H1 (cell line): ENCODE results near the gene FXN. TPM values are rescaled to one million over a fixed set of nuclear protein-coding genes. Genes with fewer than 3 reads are reported as not detected.

ENCODE experiments used
- CTCF ChIA-PET: fragments of 300-600 bp; sonication (Branson Sonifier 250); formaldehyde crosslinking; loops from one replicate; lab custom pipeline; 2021; ENCODE audit not compliant: partially characterized antibody; lab: Charles Lee
- POLR2A ChIA-PET: fragments of 300-600 bp; sonication (Branson Sonifier 250); formaldehyde crosslinking; loops from one replicate; lab custom pipeline; 2021; ENCODE audit warnings: inconsistent platforms; ENCODE audit not compliant: partially characterized antibody; lab: Charles Lee
- DNase-seq, 2 experiments: peaks; one replicate each; pipeline versions ENCODE4 v3.0.0 to v3.0.0-alpha.2; 2010 to 2022; ENCODE audit warnings: low spot score in 2 of 2, low read depth in 1 of 2, mixed read lengths in 1 of 2
- FAIRE-seq: peaks from 2 replicates; lab custom pipeline; 2011; peaks lifted over from hg19 to GRCh38; lab: Jason Lieb, UNC
- H2AFZ ChIP-seq: 2 replicates; pipeline ENCODE4 v1.8.1; 2012; ENCODE audit warnings: low read length, inconsistent platforms
- H2AK5ac ChIP-seq: 2 replicates; pipeline ENCODE4 v1.6.1; 2013; ENCODE audit warnings: low read depth, low read length
- H2BK120ac ChIP-seq: replicated peaks from 2 replicates; pipeline ENCODE3; 2013; ENCODE audit warnings: low read depth, low read length, inconsistent platforms
- H2BK12ac ChIP-seq: 2 replicates; pipeline ENCODE4 v1.6.1; 2013; ENCODE audit warnings: low read depth, low read length
- H2BK15ac ChIP-seq: 2 replicates; pipeline ENCODE4 v1.6.1; 2013; ENCODE audit warnings: low read length
- H2BK20ac ChIP-seq: 2 replicates; pipeline ENCODE4 v1.6.1; 2013; ENCODE audit warnings: low read length
- H2BK5ac ChIP-seq: 2 replicates; pipeline ENCODE4 v1.6.1; 2013; ENCODE audit warnings: low read depth, low read length
- H3K14ac ChIP-seq: 2 replicates; pipeline ENCODE4 v1.6.1; 2013; ENCODE audit warnings: inconsistent platforms; ENCODE audit not compliant: insufficient read length
- H3K18ac ChIP-seq: 2 replicates; pipeline ENCODE4 v1.6.1; 2013; ENCODE audit warnings: low read length; ENCODE audit errors: extremely low read depth
- H3K23ac ChIP-seq: 2 replicates; pipeline ENCODE4 v1.6.1; 2013; ENCODE audit warnings: inconsistent platforms; ENCODE audit not compliant: insufficient read length
- H3K23me2 ChIP-seq: 2 replicates; pipeline ENCODE4 v1.6.1; 2013; ENCODE audit warnings: low read depth, low read length
- H3K27ac ChIP-seq: 2 replicates; pipeline ENCODE4 v1.6.1; 2011; ENCODE audit warnings: low read depth, low read length, inconsistent platforms
- H3K27me3 ChIP-seq, 4 experiments: replicated peaks in 1 of 4; 1 replicate in 1 of 4; 2 replicates in 3 of 4; pipeline versions ENCODE4 v1.6.1 to v1.8.1; 2011 to 2013; ENCODE audit warnings: low read length in 3 of 4, mild to moderate bottlenecking in 3 of 4, inconsistent platforms in 2 of 4, mixed read lengths in 2 of 4, moderate library complexity in 1 of 4; ENCODE audit not compliant: control insufficient read depth in 3 of 4, insufficient read depth in 3 of 4; ENCODE audit errors: extremely low read depth in 1 of 4
- H3K36me3 ChIP-seq, 4 experiments: 2 replicates each; pipeline versions ENCODE4 v1.6.1 to v1.8.1; 2011 to 2013; ENCODE audit warnings: mild to moderate bottlenecking in 4 of 4, low read length in 3 of 4, moderate library complexity in 2 of 4, control low read depth in 1 of 4, inconsistent platforms in 1 of 4; ENCODE audit not compliant: insufficient read depth in 4 of 4, control insufficient read depth in 2 of 4
- H3K4ac ChIP-seq: replicated peaks from 2 replicates; pipeline ENCODE3; 2013; ENCODE audit warnings: low read length, low read depth, mixed read lengths, inconsistent platforms; ENCODE audit not compliant: insufficient read length
- H3K4me1 ChIP-seq, 4 experiments: replicated peaks in 1 of 4; 1 replicate in 1 of 4; 2 replicates in 3 of 4; pipeline versions ENCODE4 v1.6.1 to v1.8.1; 2011 to 2013; ENCODE audit warnings: low read length in 3 of 4, inconsistent platforms in 2 of 4, mixed read lengths in 1 of 4; ENCODE audit not compliant: insufficient read depth in 4 of 4, control insufficient read depth in 3 of 4
- H3K4me2 ChIP-seq, 2 experiments: 2 replicates each; pipeline versions ENCODE4 v1.6.1 to v1.8.1; 2011 to 2013; ENCODE audit warnings: low read depth in 2 of 2, low read length in 2 of 2, control low read depth in 1 of 2, inconsistent platforms in 1 of 2, mild to moderate bottlenecking in 1 of 2; ENCODE audit not compliant: insufficient read depth in 1 of 2
- H3K4me3 ChIP-seq, 4 experiments: fragments of 200-600, 300-600 bp in 1 of 4; sonication (generic), shearing (Covaris generic), sonication (Bioruptor Twin) in 1 of 4; 2 replicates each; pipeline versions ENCODE4 v1.5.1 to v1.8.1; 2011 to 2016; ENCODE audit warnings: low read length in 4 of 4, low read depth in 3 of 4, control low read depth in 2 of 4, inconsistent platforms in 2 of 4, mild to moderate bottlenecking in 2 of 4, mixed read lengths in 1 of 4, moderate library complexity in 1 of 4; ENCODE audit not compliant: insufficient read depth in 2 of 4; ENCODE audit errors: extremely low read depth in 1 of 4
- H3K56ac ChIP-seq: replicated peaks from 2 replicates; pipeline ENCODE3; 2013; ENCODE audit warnings: low read depth, mild to moderate bottlenecking, mixed read lengths, low read length, inconsistent platforms; ENCODE audit not compliant: insufficient read length
- H3K79me1 ChIP-seq: 2 replicates; pipeline ENCODE4 v1.6.1; 2013; ENCODE audit warnings: low read depth, low read length, control low read depth
- H3K79me2 ChIP-seq, 2 experiments: 2 replicates each; pipeline versions ENCODE4 v1.6.1 to v1.8.1; 2012 to 2013; ENCODE audit warnings: low read length in 2 of 2, mild to moderate bottlenecking in 2 of 2, inconsistent platforms in 1 of 2; ENCODE audit not compliant: insufficient read depth in 2 of 2, control insufficient read depth in 1 of 2
- H3K9ac ChIP-seq, 4 experiments: replicated peaks in 1 of 4; 1 replicate in 1 of 4; 2 replicates in 3 of 4; pipeline versions ENCODE4 v1.6.1 to v1.8.1; 2011 to 2013; ENCODE audit warnings: low read depth in 3 of 4, low read length in 3 of 4, control low read depth in 2 of 4, mild to moderate bottlenecking in 2 of 4, moderate library complexity in 2 of 4, inconsistent platforms in 1 of 4; ENCODE audit errors: extremely low read depth in 1 of 4
- H3K9me3 ChIP-seq, 2 experiments: 2 replicates each; pipeline versions ENCODE4 v1.6.1 to v1.8.1; 2012 to 2013; ENCODE audit warnings: mild to moderate bottlenecking in 2 of 2, moderate library complexity in 2 of 2, control low read depth in 1 of 2, inconsistent platforms in 1 of 2, low read depth in 1 of 2, low read length in 1 of 2, mixed read lengths in 1 of 2; ENCODE audit not compliant: insufficient read depth in 2 of 2
- H4K20me1 ChIP-seq, 2 experiments: replicated peaks in 1 of 2; 2 replicates each; pipeline versions ENCODE3 to v1.8.1; 2011 to 2013; ENCODE audit warnings: inconsistent platforms in 2 of 2, low read length in 2 of 2, mild to moderate bottlenecking in 1 of 2; ENCODE audit not compliant: insufficient read depth in 2 of 2, control insufficient read depth in 1 of 2
- H4K5ac ChIP-seq: 2 replicates; pipeline ENCODE4 v1.6.1; 2013; ENCODE audit warnings: low read length, low read depth, mixed read lengths, inconsistent platforms; ENCODE audit not compliant: insufficient read length
- H4K8ac ChIP-seq: 2 replicates; pipeline ENCODE4 v1.8.0; 2013; ENCODE audit warnings: mild to moderate bottlenecking, moderate library complexity, low read length, inconsistent platforms; ENCODE audit not compliant: insufficient read depth; ENCODE audit errors: extremely low read depth
- H4K91ac ChIP-seq: replicated peaks from 2 replicates; pipeline ENCODE3; 2013; ENCODE audit warnings: low read length, mixed read lengths, inconsistent platforms; ENCODE audit not compliant: insufficient read length
- CBX5 ChIP-seq: fragments of 300-800, 300-1000 bp; sonication (generic); IDR thresholded peaks from 2 replicates; pipeline ENCODE4 v1.7.1; 2016; ENCODE audit warnings: antibody characterized with exemption, low read length, low read depth
- CHD1 ChIP-seq: IDR thresholded peaks from 2 replicates; pipeline ENCODE4 v1.6.1; 2012; ENCODE audit warnings: low read depth, low read length, improper control_type of control experiment
- CREB1 ChIP-seq: IDR thresholded peaks from 2 replicates; pipeline ENCODE4 v1.6.1; 2012; ENCODE audit warnings: inconsistent platforms
- HDAC6 ChIP-seq: IDR thresholded peaks from one replicate; pipeline ENCODE4 v1.7.1; 2012; ENCODE audit warnings: low read depth, mild to moderate bottlenecking, inconsistent platforms, low read length, moderate library complexity
- JUN ChIP-seq: IDR thresholded peaks from 2 replicates; pipeline ENCODE4 v1.6.1; 2011; ENCODE audit warnings: low read depth, mild to moderate bottlenecking, improper control_type of control experiment, low read length
- KDM1A ChIP-seq: fragments of 200-600, 300-600 bp; sonication (generic); IDR thresholded peaks from 2 replicates; pipeline ENCODE4 v1.7.1; 2016; ENCODE audit warnings: mild to moderate bottlenecking, low read length, borderline replicate concordance
- MAX ChIP-seq: IDR thresholded peaks from 2 replicates; pipeline ENCODE4 v1.6.1; 2012; ENCODE audit warnings: inconsistent platforms
- PHF8 ChIP-seq: fragments of 200-600 bp; sonication (generic); conservative IDR thresholded peaks from 2 replicates; pipeline ENCODE4 v1.7.1; 2012; ENCODE audit warnings: low read depth, mild to moderate bottlenecking, inconsistent platforms, low read length, moderate library complexity
- RBBP5 ChIP-seq: IDR thresholded peaks from 2 replicates; pipeline ENCODE4 v1.7.1; 2012; ENCODE audit warnings: low read depth, mild to moderate bottlenecking, inconsistent platforms, low read length, moderate library complexity, borderline replicate concordance
- TEAD4 ChIP-seq: IDR thresholded peaks from 2 replicates; pipeline ENCODE4 v1.6.1; 2012; ENCODE audit warnings: low read depth, low read length, inconsistent platforms, mixed read lengths
- ZNF274 ChIP-seq: IDR thresholded peaks from 2 replicates; pipeline ENCODE4 v1.7.0; 2012; ENCODE audit warnings: low read length, borderline replicate concordance; ENCODE audit errors: extremely low read depth
- WGBS, 2 experiments: shearing (Covaris generic) in 1 of 2; methylation state at CpG; one replicate each; pipeline versions ENCODE4 v1.1.6 to v1.1.7; 2013 to 2015; ENCODE audit warnings: low lambda C conversion rate in 2 of 2, mixed read lengths in 2 of 2, inconsistent platforms in 1 of 2, low coverage in 1 of 2, missing lambda C conversion rate in 1 of 2; ENCODE audit not compliant: insufficient replicate concordance in 2 of 2, insufficient coverage in 1 of 2, insufficient read length in 1 of 2; ENCODE audit errors: extremely low coverage in 1 of 2, missing lambda C conversion rate in 1 of 2; 5-methylcytosine and 5-hydroxymethylcytosine counted together
- polyA plus RNA-seq, 7 experiments: library from polyadenylated mRNA; depleted of rRNA in 3 of 7; stranded (reverse) in 5 of 7; unstranded in 2 of 7; fragments of >200 nt in 5 of 7; fragments of 200-250 nt in 2 of 7; gene quantifications; 1 replicate in 5 of 7; 2 replicates in 1 of 7; 4 replicates in 1 of 7; pipeline versions ENCODE4 v1.2.1 to v1.2.3, GENCODE V29; 2011 to 2013; ENCODE audit warnings: missing spikeins in 2 of 7, mixed read lengths in 2 of 7
- total RNA-seq: library from RNA; stranded (reverse); fragmentation: NEBNext Ultra II Directional; extraction: Animal tissue kit (Norgen Biotek cat#: 25700); gene quantifications from 2 replicates; pipeline ENCODE4 v1.2.1, GENCODE V29; 2021
- TF ChIP-seq, protein P1 (sequence below): IDR thresholded peaks from 2 replicates; pipeline ENCODE4 v1.6.1; 2011; ENCODE audit warnings: low read depth, mild to moderate bottlenecking, low read length; ENCODE audit not compliant: insufficient read depth

Gene FXN
- total and polyA plus RNA-seq, 2 of the 8 experiments (the other 6 are each of a cell fraction or from before 2014, with no cell fraction given), result 34.2 to 37.5 TPM

GRCh38 chr9:69078581-69078980 is 43.0 kb downstream of the FXN start:
- Histone ChIP-seq H4K20me1 (no peaks in the 10 kb centered on the region), H2AK5ac (0 out of 2 replicates have a peak overlapping the region, but pooled peaks have one; percentile 20), H3K14ac (no peak overlapping the region), H3K56ac (no peak overlapping the region), H3K23me2 (no peaks in the 10 kb centered on the region), H2AFZ (no peak overlapping the region), H2BK12ac (no peak overlapping the region), H3K9me3 (no peaks in the 10 kb centered on the region), H2BK15ac (no peak overlapping the region), H3K9ac (no peak overlapping the region; a peak in 1 of 7 replicates), H2BK120ac (no peak overlapping the region), H3K36me3 (no peaks in the 10 kb centered on the region), H4K91ac (no peak overlapping the region), H3K4me1 (no peaks in the 10 kb centered on the region), H3K27me3 (no peaks in the 10 kb centered on the region), H4K8ac (no peak overlapping the region), H2BK20ac (no peak overlapping the region), H2BK5ac (no peak overlapping the region), H3K79me1 (no peaks in the 10 kb centered on the region), H3K4me3 (no peak overlapping the region), H3K79me2 (no peaks in the 10 kb centered on the region), H3K18ac (no peak overlapping the region), H3K4me2 (no peak overlapping the region), H4K5ac (no peak overlapping the region), H3K23ac (no peak overlapping the region), H3K4ac (no peak overlapping the region), H3K27ac (no peak overlapping the region)
- FAIRE-seq (no peak), DNase-seq (no peak)
- TF ChIP-seq PHF8, result no peak
- TF ChIP-seq JUN, result no peak
- TF ChIP-seq RBBP5, result no peak
- TF ChIP-seq ZNF274, result no peak
- TF ChIP-seq TEAD4, result no peak
- no peak for TF ChIP-seq CBX5
- TF ChIP-seq HDAC6, result no peak
- no peak for TF ChIP-seq KDM1A
- no peak for TF ChIP-seq CREB1
- TF ChIP-seq CHD1, result no peak
- TF ChIP-seq, protein P1, sequence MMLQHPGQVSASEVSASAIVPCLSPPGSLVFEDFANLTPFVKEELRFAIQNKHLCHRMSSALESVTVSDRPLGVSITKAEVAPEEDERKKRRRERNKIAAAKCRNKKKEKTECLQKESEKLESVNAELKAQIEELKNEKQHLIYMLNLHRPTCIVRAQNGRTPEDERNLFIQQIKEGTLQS, result no peak
- TF ChIP-seq MAX, result no peak
- ChIA-PET CTCF (interaction anchor here (1.6 kb wide), 1 partner anchor 25 kb away, joined by 3 read pairs; no protein-coding TSS in a partner anchor), POLR2A (interaction anchor here (1.1 to 1.2 kb wide), 3 partner anchors 10 to 57 kb away, joined by 4 read pairs; no protein-coding TSS in a partner anchor)
- 46% methylated on average over 1 of the region's 1 CpG; no CpG with 5 or more reads in 1 of the 2 experiments for WGBS, 2 experiments
